Body of pancreas (tissue), 4 donors: Measurements from ENCODE around the gene LRP1.

ENCODE experiments used
- CTCF ChIP-seq, 7 experiments: fragments of 450-650 bp in 4 of 7; fragments of 200-600 bp in 3 of 7; sonication (generic) in 3 of 7; IDR thresholded peaks; one replicate each; pipeline ENCODE4 v1.5.1; 2016 to 2019; ENCODE audit warnings: antibody characterized with exemption in 7 of 7
- POLR2A ChIP-seq, 3 donors: fragments of 450-650 bp; IDR thresholded peaks; one replicate each; pipeline ENCODE4 v1.6.1; 2016; ENCODE audit warnings: antibody characterized with exemption in 3 of 3, mild to moderate bottlenecking in 2 of 3

DNA sequence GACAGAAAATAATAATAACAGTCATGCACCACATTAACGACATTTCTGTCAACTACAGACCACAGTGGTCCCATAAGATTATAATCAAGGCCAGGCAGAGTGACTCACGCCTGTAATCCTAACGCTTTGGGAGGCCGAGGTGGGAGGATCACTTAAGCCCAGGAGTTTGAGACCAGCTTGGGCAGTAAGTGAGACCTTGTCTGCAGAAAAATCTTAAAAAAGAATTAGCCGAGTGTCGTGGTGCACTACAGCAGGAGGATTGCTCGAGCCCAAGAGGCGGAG lies 30.8 kb upstream of the LRP1 start:
- TF ChIP-seq CTCF (IDR thresholded peaks at IDR 0.05) (no peak), POLR2A (IDR thresholded peaks at IDR 0.05) (no peak)
